ENCODE results near the gene RFT1.

RFT1 gene

GRCh38 chr3:53140847-53141845 is 10.9 kb upstream of the RFT1 start:
- Histone ChIP-seq H3K36me3 (ENCODE audit: insufficient read depth, low read length) (no peaks in the 10 kb centered on the region), H3K27ac (no peak overlapping the region), H3K4me3 (no peak overlapping the region), H3K9ac (ENCODE audit: insufficient read length) (no peak overlapping the region), H3K9me3 (ENCODE audit: low read depth, low read length) (no peaks in the 10 kb centered on the region)
- DNase-seq (ENCODE audit: low read depth, low spot score) = no peak
- TF ChIP-seq EZH2 (IDR thresholded peaks at IDR 0.05) (no peak), FOXP2 (optimal IDR thresholded peaks at IDR 0.05; ENCODE audit: control extremely low read depth, extremely low read length, insufficient read depth) (no peak)

GRCh38 chr3:53139906-53140846 is 9.9 kb upstream of the RFT1 start:
- no peak overlapping the region for H3K9ac ChIP-seq (ENCODE audit: insufficient read length)
- no peaks in the 10 kb centered on the region for H3K9me3 ChIP-seq (ENCODE audit: low read depth, low read length)
- H3K36me3 ChIP-seq (ENCODE audit: insufficient read depth, low read length) = no peaks in the 10 kb centered on the region
- no peak for DNase-seq (ENCODE audit: low read depth, low spot score)
- no peak overlapping the region for H3K27ac ChIP-seq
- no peak overlapping the region for H3K4me3 ChIP-seq
- TF ChIP-seq POLR2AphosphoS5 (IDR thresholded peaks at IDR 0.05; ENCODE audit: borderline replicate concordance, low read depth, low read length) = no peak
- no peak for TF ChIP-seq EZH2 (IDR thresholded peaks at IDR 0.05)
- no peak for TF ChIP-seq FOXP2 (optimal IDR thresholded peaks at IDR 0.05; ENCODE audit: control extremely low read depth, extremely low read length, insufficient read depth)

GRCh38 chr3:53137835-53138446 is 7.7 kb upstream of the RFT1 start:
- Histone ChIP-seq H3K4me3 (no peak overlapping the region), H3K9me3 (ENCODE audit: low read depth, low read length) (no peaks in the 10 kb centered on the region), H3K27ac (no peak overlapping the region), H3K9ac (ENCODE audit: insufficient read length) (no peak overlapping the region), H3K36me3 (ENCODE audit: insufficient read depth, low read length) (no peaks in the 10 kb centered on the region)
- no peak for TF ChIP-seq EZH2 (IDR thresholded peaks at IDR 0.05)
- no peak for TF ChIP-seq POLR2AphosphoS5 (IDR thresholded peaks at IDR 0.05; ENCODE audit: borderline replicate concordance, low read depth, low read length)
- no peak for TF ChIP-seq FOXP2 (optimal IDR thresholded peaks at IDR 0.05; ENCODE audit: control extremely low read depth, extremely low read length, insufficient read depth)
- no peak for DNase-seq (ENCODE audit: low read depth, low spot score)

- H3K4me3 ChIP-seq = no peak overlapping the region
- no peaks in the 10 kb centered on the region for H3K9me3 ChIP-seq (ENCODE audit: low read depth, low read length)
- H3K36me3 ChIP-seq (ENCODE audit: insufficient read depth, low read length) = no peaks in the 10 kb centered on the region
- no peak overlapping the region for H3K9ac ChIP-seq (ENCODE audit: insufficient read length)
- no peak overlapping the region for H3K27ac ChIP-seq
- no peak for DNase-seq (ENCODE audit: low read depth, low spot score)
- TF ChIP-seq FOXP2 (optimal IDR thresholded peaks at IDR 0.05; ENCODE audit: control extremely low read depth, extremely low read length, insufficient read depth) = no peak
- TF ChIP-seq POLR2AphosphoS5 (IDR thresholded peaks at IDR 0.05; ENCODE audit: borderline replicate concordance, low read depth, low read length) = no peak
- TF ChIP-seq EZH2 (IDR thresholded peaks at IDR 0.05) = no peak
These were observed 7.0 kb upstream of the RFT1 start for GRCh38 chr3:53137221-53137620.

- no peak for TF ChIP-seq FOXP2 (optimal IDR thresholded peaks at IDR 0.05; ENCODE audit: control extremely low read depth, extremely low read length, insufficient read depth)
- TF ChIP-seq EZH2 (IDR thresholded peaks at IDR 0.05) = no peak
- TF ChIP-seq POLR2AphosphoS5 (IDR thresholded peaks at IDR 0.05; ENCODE audit: borderline replicate concordance, low read depth, low read length) = no peak
- Histone ChIP-seq H3K9me3 (ENCODE audit: low read depth, low read length) (no peaks in the 10 kb centered on the region), H3K27ac (no peak overlapping the region)
These were observed 4.5 kb upstream of the RFT1 start for GRCh38 chr3:53134631-53135232.

GRCh38 chr3:53132347-53132746 is 2.1 kb upstream of the RFT1 start:
- Histone ChIP-seq H3K4me3 (no peak overlapping the region), H3K9ac (ENCODE audit: insufficient read length) (no peak overlapping the region), H3K27ac (no peak overlapping the region), H3K36me3 (ENCODE audit: insufficient read depth, low read length) (no peaks in the 10 kb centered on the region), H3K9me3 (ENCODE audit: low read depth, low read length) (no peaks in the 10 kb centered on the region)
- DNase-seq (ENCODE audit: low read depth, low spot score) = no peak
- TF ChIP-seq EZH2 (IDR thresholded peaks at IDR 0.05) (no peak), POLR2AphosphoS5 (IDR thresholded peaks at IDR 0.05; ENCODE audit: borderline replicate concordance, low read depth, low read length) (no peak), FOXP2 (optimal IDR thresholded peaks at IDR 0.05; ENCODE audit: control extremely low read depth, extremely low read length, insufficient read depth) (no peak)

More at GRCh38 chr3:53134631-53135232, 4.5 kb upstream of the RFT1 start:
- no peak overlapping the region for H3K9ac ChIP-seq (ENCODE audit: insufficient read length)
- H3K4me3 ChIP-seq = no peak overlapping the region
- no peaks in the 10 kb centered on the region for H3K36me3 ChIP-seq (ENCODE audit: insufficient read depth, low read length)
- no peak for DNase-seq (ENCODE audit: low read depth, low spot score)

- TF ChIP-seq FOXP2 (optimal IDR thresholded peaks at IDR 0.05; ENCODE audit: control extremely low read depth, extremely low read length, insufficient read depth) (no peak), EZH2 (IDR thresholded peaks at IDR 0.05) (no peak), POLR2AphosphoS5 (IDR thresholded peaks at IDR 0.05; ENCODE audit: borderline replicate concordance, low read depth, low read length) (no peak)
- Histone ChIP-seq H3K4me3 (no peak overlapping the region; the same call in 1 of the 2 replicates), H3K9me3 (ENCODE audit: low read depth, low read length) (no peaks in the 10 kb centered on the region), H3K9ac (ENCODE audit: insufficient read length) (peak overlapping the region; percentile 94), H3K36me3 (ENCODE audit: insufficient read depth, low read length) (no peaks in the 10 kb centered on the region), H3K27ac (no peak overlapping the region)
- no peak for DNase-seq (ENCODE audit: low read depth, low spot score)
These were observed 861 bp upstream of the RFT1 start for GRCh38 chr3:53131096-53131495.
